Vagina (tissue), 2 donors: ENCODE data around the gene CARHSP1.
"Not testable (repeated sequence)": the region's sequence is repeated elsewhere in the genome, so short reads cannot be mapped to it uniquely, and the experiment has no call there.

Experiments used
- CTCF ChIP-seq, 3 experiments: fragments of 450-650 bp in 2 of 3; fragments of 200-600 bp in 1 of 3; sonication (generic) in 1 of 3; IDR thresholded peaks; one replicate each; pipeline ENCODE4 v1.5.1; 2017 to 2019; ENCODE audit warnings: antibody characterized with exemption in 3 of 3, mild to moderate bottlenecking in 2 of 3, moderate library complexity in 2 of 3
- POLR2A ChIP-seq, 2 donors: fragments of 450-650 bp; IDR thresholded peaks; one replicate each; pipeline ENCODE4 v1.6.1; 2017; ENCODE audit warnings: antibody characterized with exemption in 2 of 2, mild to moderate bottlenecking in 2 of 2, moderate library complexity in 2 of 2

GRCh38 chr16:8869988-8870241 lies 1.1 kb upstream of the CARHSP1 start:
- not testable (repeated sequence) for TF ChIP-seq CTCF, POLR2A (IDR thresholded peaks at IDR 0.05)
